Lower leg skin (tissue), 3 donors: Measurements from ENCODE around the gene NCKAP5.

ENCODE experiments used
- POLR2A ChIP-seq, 2 donors: fragments of 450-650 bp; IDR thresholded peaks; one replicate each; pipeline ENCODE4 v1.6.1; 2016 to 2017; ENCODE audit warnings: antibody characterized with exemption in 2 of 2, mild to moderate bottlenecking in 1 of 2, moderate library complexity in 1 of 2
- TF ChIP-seq, protein P1 (sequence below), 3 donors: fragments of 450-650 bp; IDR thresholded peaks; one replicate each; pipeline ENCODE4 v1.5.1; 2016; ENCODE audit warnings: antibody characterized with exemption in 3 of 3, mild to moderate bottlenecking in 3 of 3, moderate library complexity in 2 of 3

GRCh38 chr2:132875193-132875592, 693.1 kb downstream of the NCKAP5 start:
- no peak for TF ChIP-seq POLR2A (IDR thresholded peaks at IDR 0.05)
- TF ChIP-seq, protein P1, sequence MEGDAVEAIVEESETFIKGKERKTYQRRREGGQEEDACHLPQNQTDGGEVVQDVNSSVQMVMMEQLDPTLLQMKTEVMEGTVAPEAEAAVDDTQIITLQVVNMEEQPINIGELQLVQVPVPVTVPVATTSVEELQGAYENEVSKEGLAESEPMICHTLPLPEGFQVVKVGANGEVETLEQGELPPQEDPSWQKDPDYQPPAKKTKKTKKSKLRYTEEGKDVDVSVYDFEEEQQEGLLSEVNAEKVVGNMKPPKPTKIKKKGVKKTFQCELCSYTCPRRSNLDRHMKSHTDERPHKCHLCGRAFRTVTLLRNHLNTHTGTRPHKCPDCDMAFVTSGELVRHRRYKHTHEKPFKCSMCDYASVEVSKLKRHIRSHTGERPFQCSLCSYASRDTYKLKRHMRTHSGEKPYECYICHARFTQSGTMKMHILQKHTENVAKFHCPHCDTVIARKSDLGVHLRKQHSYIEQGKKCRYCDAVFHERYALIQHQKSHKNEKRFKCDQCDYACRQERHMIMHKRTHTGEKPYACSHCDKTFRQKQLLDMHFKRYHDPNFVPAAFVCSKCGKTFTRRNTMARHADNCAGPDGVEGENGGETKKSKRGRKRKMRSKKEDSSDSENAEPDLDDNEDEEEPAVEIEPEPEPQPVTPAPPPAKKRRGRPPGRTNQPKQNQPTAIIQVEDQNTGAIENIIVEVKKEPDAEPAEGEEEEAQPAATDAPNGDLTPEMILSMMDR (IDR thresholded peaks at IDR 0.05): no peak
